ENCODE measurements around the gene CALY.

CALY gene

DNA sequence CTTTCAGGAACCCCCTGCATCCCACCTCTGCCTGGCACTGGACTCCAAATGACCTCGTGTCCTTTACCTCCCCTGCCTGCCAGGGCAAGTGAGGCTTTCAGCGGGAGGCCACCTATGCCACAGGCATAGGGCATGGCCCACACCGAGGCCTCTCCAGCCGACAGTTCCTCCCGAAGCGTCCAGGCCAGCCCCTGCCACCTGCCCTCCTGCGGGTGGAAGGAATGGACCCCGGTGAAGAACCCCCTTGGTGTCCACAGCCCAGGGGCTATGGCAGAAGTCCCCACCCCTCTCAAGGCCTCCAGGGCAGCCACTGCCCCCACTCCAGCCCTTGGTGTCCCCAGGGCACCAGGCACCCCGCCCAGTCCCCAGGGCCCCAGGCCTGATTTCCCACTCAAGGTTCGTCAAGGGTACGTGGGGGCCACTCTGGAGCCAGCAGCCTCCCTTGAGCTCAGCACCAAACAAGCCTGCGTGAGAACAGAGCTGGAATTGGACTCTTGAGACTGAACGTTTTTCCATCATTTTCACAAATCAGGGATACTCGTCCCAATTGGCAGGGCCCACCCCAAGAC lies 18.1 kb upstream of the CALY start:
- DNase-seq (ENCODE audit: extremely low spot score): no peak
- POLR2A ChIA-PET: no interaction called here
- CTCF ChIA-PET: interaction anchor here (2.3 kb wide), 1 partner anchor 25 kb away, joined by 7 read pairs; no protein-coding TSS in a partner anchor
- TF ChIP-seq FOXA1 (IDR thresholded peaks at IDR 0.05): no peak
- TF ChIP-seq L3MBTL2 (conservative IDR thresholded peaks at IDR 0.05): no peak
- TF ChIP-seq SUZ12 (IDR thresholded peaks at IDR 0.05): no peak
- TF ChIP-seq ZNF384 (IDR thresholded peaks at IDR 0.05): no peak
- TF ChIP-seq BHLHE40 (IDR thresholded peaks at IDR 0.05; ENCODE audit: borderline replicate concordance): no peak
- no peak for TF ChIP-seq HDGF (IDR thresholded peaks at IDR 0.05; ENCODE audit: borderline replicate concordance)
- TF ChIP-seq FOXK2 (IDR thresholded peaks at IDR 0.05): no peak
- no peak for TF ChIP-seq ARNT (IDR thresholded peaks at IDR 0.05)
- no peak for TF ChIP-seq SP1 (IDR thresholded peaks at IDR 0.05)
- TF ChIP-seq NFRKB (IDR thresholded peaks at IDR 0.05): no peak

- ChIA-PET CTCF (interaction anchor here (2.3 kb wide), 1 partner anchor 25 kb away, joined by 7 read pairs; no protein-coding TSS in a partner anchor), POLR2A (interaction anchor here (1.3 kb wide), 1 partner anchor 19 kb away, joined by 4 read pairs; the partner anchor contains the start of gene ECHS1)
- no peak for DNase-seq (ENCODE audit: extremely low spot score)
- no peak for TF ChIP-seq HDGF (IDR thresholded peaks at IDR 0.05; ENCODE audit: borderline replicate concordance)
- TF ChIP-seq CTBP1 (IDR thresholded peaks at IDR 0.05; ENCODE audit: borderline replicate concordance): no peak
- TF ChIP-seq ELF4 (IDR thresholded peaks at IDR 0.05): no peak
- no peak for TF ChIP-seq ARNT (IDR thresholded peaks at IDR 0.05)
- TF ChIP-seq SUZ12 (IDR thresholded peaks at IDR 0.05): no peak
- TF ChIP-seq FOXM1 (IDR thresholded peaks at IDR 0.05; ENCODE audit: borderline replicate concordance): no peak
- no peak for TF ChIP-seq BHLHE40 (IDR thresholded peaks at IDR 0.05; ENCODE audit: borderline replicate concordance)
- no peak for TF ChIP-seq FOXA1 (IDR thresholded peaks at IDR 0.05)
- TF ChIP-seq LEF1 (IDR thresholded peaks at IDR 0.05; ENCODE audit: borderline replicate concordance): no peak
- no peak for TF ChIP-seq FOXK2 (IDR thresholded peaks at IDR 0.05)
- no peak for TF ChIP-seq PKNOX1 (IDR thresholded peaks at IDR 0.05)
- no peak for TF ChIP-seq SP1 (IDR thresholded peaks at IDR 0.05)
- no peak for TF ChIP-seq L3MBTL2 (conservative IDR thresholded peaks at IDR 0.05)
- TF ChIP-seq NFRKB (IDR thresholded peaks at IDR 0.05): no peak
- no peak for TF ChIP-seq TARDBP (IDR thresholded peaks at IDR 0.05)
These were observed 17.4 kb upstream of the CALY start for GRCh38 chr10:133353988-133354605.

DNA sequence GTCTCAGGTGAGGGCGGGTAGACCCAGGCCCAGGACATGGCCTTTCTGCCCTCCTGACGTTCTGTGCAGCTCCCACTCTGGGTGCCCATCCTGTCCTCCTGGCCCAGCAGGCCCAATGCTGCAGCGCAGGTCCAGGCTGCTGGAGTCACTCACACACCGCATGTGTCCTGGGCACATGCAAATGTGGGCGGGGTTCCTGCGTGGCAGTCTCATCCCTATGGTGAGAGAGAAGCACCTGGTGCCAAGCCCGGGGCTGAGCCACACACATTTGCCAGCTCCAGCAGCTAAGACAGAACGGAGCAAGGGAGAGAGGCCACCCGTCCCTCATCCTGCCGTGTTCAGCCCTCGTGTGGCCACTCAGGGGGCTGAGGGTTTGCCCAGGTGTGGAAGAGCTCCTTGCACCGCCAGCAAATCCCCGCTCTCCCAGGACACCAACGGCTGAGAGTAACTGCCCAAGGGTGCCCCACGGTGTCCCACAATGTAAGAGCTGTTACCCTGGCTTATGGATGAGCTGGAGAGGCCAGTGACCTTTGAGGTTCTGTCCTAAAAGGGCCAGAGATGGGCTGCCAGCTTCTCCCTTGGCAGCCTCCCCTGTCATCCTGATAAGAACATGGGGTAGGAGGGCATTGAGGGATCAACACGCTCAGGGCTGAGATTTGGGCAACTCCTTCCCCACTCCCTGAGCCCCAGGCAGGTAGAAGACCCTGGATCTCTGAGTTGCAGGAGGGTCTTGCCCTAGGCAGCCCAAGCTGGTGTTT lies 16.7 kb upstream of the CALY start:
- POLR2A ChIA-PET: interaction anchor here (1.1 to 1.3 kb wide), 2 partner anchors 20 to 25 kb away, joined by 3 to 4 read pairs; partner anchors contain the start of gene ECHS1
- DNase-seq (ENCODE audit: extremely low spot score): no peak
- CTCF ChIA-PET: interaction anchor here (1.3 to 2.3 kb wide), 2 partner anchors 24 kb away, joined by 3 to 7 read pairs; no protein-coding TSS in a partner anchor
- TF ChIP-seq ZNF384 (IDR thresholded peaks at IDR 0.05) (no peak), ARNT (IDR thresholded peaks at IDR 0.05) (no peak), CTBP1 (IDR thresholded peaks at IDR 0.05; ENCODE audit: borderline replicate concordance) (no peak), FOXK2 (IDR thresholded peaks at IDR 0.05) (no peak), LEF1 (IDR thresholded peaks at IDR 0.05; ENCODE audit: borderline replicate concordance) (no peak), BHLHE40 (IDR thresholded peaks at IDR 0.05; ENCODE audit: borderline replicate concordance) (no peak), TARDBP (IDR thresholded peaks at IDR 0.05) (no peak), FOXA1 (IDR thresholded peaks at IDR 0.05) (no peak), FOXM1 (IDR thresholded peaks at IDR 0.05; ENCODE audit: borderline replicate concordance) (no peak), SUZ12 (IDR thresholded peaks at IDR 0.05) (no peak)

- POLR2A ChIA-PET: no interaction called here
These were observed 15.0 kb upstream of the CALY start for GRCh38 chr10:133351408-133352318.

More at GRCh38 chr10:133351408-133352318, 15.0 kb upstream of the CALY start:
- DNase-seq (ENCODE audit: extremely low spot score): no peak
- CTCF ChIA-PET: interaction anchor here (1.0 to 1.3 kb wide), 2 partner anchors 22 to 23 kb away, joined by 3 read pairs; no protein-coding TSS in a partner anchor
- TF ChIP-seq FOXK2 (IDR thresholded peaks at IDR 0.05): no peak
- no peak for TF ChIP-seq BHLHE40 (IDR thresholded peaks at IDR 0.05; ENCODE audit: borderline replicate concordance)
- TF ChIP-seq FOXA1 (IDR thresholded peaks at IDR 0.05): no peak
- no peak for TF ChIP-seq PKNOX1 (IDR thresholded peaks at IDR 0.05)
- TF ChIP-seq SP1 (IDR thresholded peaks at IDR 0.05): no peak
- TF ChIP-seq SUZ12 (IDR thresholded peaks at IDR 0.05): no peak
- no peak for TF ChIP-seq L3MBTL2 (conservative IDR thresholded peaks at IDR 0.05)
- TF ChIP-seq ELF4 (IDR thresholded peaks at IDR 0.05): no peak
- TF ChIP-seq ARNT (IDR thresholded peaks at IDR 0.05): no peak
- no peak for TF ChIP-seq CTBP1 (IDR thresholded peaks at IDR 0.05; ENCODE audit: borderline replicate concordance)
- TF ChIP-seq NFRKB (IDR thresholded peaks at IDR 0.05): no peak
- no peak for TF ChIP-seq HDGF (IDR thresholded peaks at IDR 0.05; ENCODE audit: borderline replicate concordance)
- TF ChIP-seq ZNF384 (IDR thresholded peaks at IDR 0.05): no peak
- TF ChIP-seq LEF1 (IDR thresholded peaks at IDR 0.05; ENCODE audit: borderline replicate concordance): no peak
- no peak for TF ChIP-seq TARDBP (IDR thresholded peaks at IDR 0.05)
- no peak for TF ChIP-seq FOXM1 (IDR thresholded peaks at IDR 0.05; ENCODE audit: borderline replicate concordance)
